Erythroblast (primary cell): ENCODE measurements around the gene DDIAS.
A peak's percentile ranks its signal among the peaks of the same experiment; 100 is the strongest.
"Not testable (repeated sequence)": the region's sequence is repeated elsewhere in the genome, so short reads cannot be mapped to it uniquely, and the experiment has no call there.

Source experiments
- DNase-seq, 2 experiments: peaks; one replicate each; lab custom pipeline; 2025; lab: John Stamatoyannopoulos, UW
- GATA1 ChIP-seq: IDR thresholded peaks from 2 replicates; pipeline ENCODE4 v1.6.1; 2011; ENCODE audit warnings: low read depth, mild to moderate bottlenecking, control low read depth, low read length, moderate library complexity
- POLR2A ChIP-seq: IDR thresholded peaks from 2 replicates; pipeline ENCODE4 v1.6.1; 2011; ENCODE audit warnings: mild to moderate bottlenecking, low read length

DDIAS gene

GRCh38 chr11:82924522-82925224, 23.1 kb downstream of the DDIAS start:
- DNase-seq: no peak
- TF ChIP-seq GATA1 (no peak), POLR2A (no peak)

GRCh38 chr11:82927264-82927880, 25.8 kb downstream of the DDIAS start:
- peak; percentile 57 to 75 for DNase-seq
- TF ChIP-seq GATA1: no peak
- no peak for TF ChIP-seq POLR2A

GRCh38 chr11:82929121-82929520, 27.6 kb downstream of the DDIAS start:
- TF ChIP-seq GATA1: no peak
- no peak for TF ChIP-seq POLR2A
- no peak for DNase-seq

- no peak for DNase-seq
- no peak for TF ChIP-seq POLR2A
- TF ChIP-seq GATA1: no peak
These were observed 28.7 kb downstream of the DDIAS start for GRCh38 chr11:82930229-82930628.

- no peak for TF ChIP-seq GATA1
- no peak for TF ChIP-seq POLR2A
- no peak for DNase-seq
These were observed 29.2 kb downstream of the DDIAS start for GRCh38 chr11:82930734-82931133.

GRCh38 chr11:82932564-82932963, 31.0 kb downstream of the DDIAS start:
- peak in 1 of 2 experiments; percentile 26 for DNase-seq
- TF ChIP-seq POLR2A (no peak), GATA1 (no peak)

- DNase-seq: no peak
- no peak for TF ChIP-seq GATA1
- no peak for TF ChIP-seq POLR2A
These were observed 34.7 kb downstream of the DDIAS start for GRCh38 chr11:82936261-82936660.

- DNase-seq: no peak
- TF ChIP-seq POLR2A: no peak
- no peak for TF ChIP-seq GATA1
These were observed 36.0 kb downstream of the DDIAS start for GRCh38 chr11:82937554-82937953.

GRCh38 chr11:82939456-82939855, 37.9 kb downstream of the DDIAS start:
- TF ChIP-seq POLR2A (no peak), GATA1 (no peak)

GRCh38 chr11:82942376-82942775, 40.8 kb downstream of the DDIAS start:
- DNase-seq: no peak
- TF ChIP-seq GATA1 (no peak), POLR2A (no peak)

More at GRCh38 chr11:82939456-82939855, 37.9 kb downstream of the DDIAS start:
- no peak for DNase-seq

GRCh38 chr11:82943430-82943829, 41.9 kb downstream of the DDIAS start:
- DNase-seq: not testable (repeated sequence)

GRCh38 chr11:82944198-82944597, 42.7 kb downstream of the DDIAS start:
- TF ChIP-seq GATA1 (no peak), POLR2A (no peak)
- no peak for DNase-seq

GRCh38 chr11:82945041-82945440, 43.5 kb downstream of the DDIAS start:
- not testable (repeated sequence) for DNase-seq

GRCh38 chr11:82945682-82946081, 44.1 kb downstream of the DDIAS start:
- DNase-seq: no peak
- TF ChIP-seq GATA1 (no peak), POLR2A (no peak)

- TF ChIP-seq GATA1 (no peak), POLR2A (no peak)
- no peak for DNase-seq
These were observed 47.8 kb downstream of the DDIAS start for GRCh38 chr11:82949352-82949751.

GRCh38 chr11:82950502-82950901, 49.0 kb downstream of the DDIAS start:
- not testable (repeated sequence) for DNase-seq

- not testable (repeated sequence) for DNase-seq
These were observed 54.4 kb downstream of the DDIAS start for GRCh38 chr11:82955736-82956453.
